SK-N-SH treated with all-trans-retinoic acid at 6 μM for 48 hours (cell line): Measurements from ENCODE around the gene SCFD1.

Experiments
- ARNTL ChIP-seq: fragments of 450-650 bp; formaldehyde crosslinking; IDR thresholded peaks from 2 replicates; pipeline ENCODE4 v1.5.0; 2020; ENCODE audit warnings: low read depth, mild to moderate bottlenecking, moderate library complexity, borderline replicate concordance
- BACH2 ChIP-seq: fragments of 250-450 bp; sonication (Bioruptor Pico); IDR thresholded peaks from 2 replicates; pipeline ENCODE4 v1.9.0; 2021; ENCODE audit warnings: mild to moderate bottlenecking, borderline replicate concordance
- ESRRG ChIP-seq: fragments of 250-450 bp; sonication (Bioruptor Pico); IDR thresholded peaks from 2 replicates; pipeline ENCODE4 v1.6.1; 2021; ENCODE audit warnings: mild to moderate bottlenecking
- GLIS3 ChIP-seq: fragments of 250-450 bp; sonication (Bioruptor Pico); IDR thresholded peaks from 2 replicates; pipeline ENCODE4 v1.5.0; 2020; ENCODE audit warnings: mild to moderate bottlenecking, moderate library complexity
- OSR1 ChIP-seq: fragments of 250-450 bp; sonication (Bioruptor Pico); IDR thresholded peaks from 2 replicates; pipeline ENCODE4 v1.8.0; 2022; ENCODE audit warnings: moderate library complexity, mild to moderate bottlenecking, inconsistent platforms
- TCF4 ChIP-seq: fragments of 250-450 bp; sonication (Bioruptor Pico); IDR thresholded peaks from 2 replicates; pipeline ENCODE4 v1.8.0; 2021; ENCODE audit warnings: mild to moderate bottlenecking, moderate library complexity, borderline replicate concordance
- TOX ChIP-seq: fragments of 250-450 bp; sonication (Bioruptor Pico); IDR thresholded peaks from 2 replicates; pipeline ENCODE4 v1.8.0; 2021; ENCODE audit warnings: mild to moderate bottlenecking, moderate library complexity, borderline replicate concordance
- ZC3H10 ChIP-seq: fragments of 250-450 bp; sonication (Bioruptor Pico); IDR thresholded peaks from 2 replicates; pipeline ENCODE4 v1.5.1; 2021; ENCODE audit warnings: mild to moderate bottlenecking, moderate library complexity
- ZNF565 ChIP-seq: fragments of 450-650 bp; formaldehyde crosslinking; conservative IDR thresholded peaks from 2 replicates; pipeline ENCODE4 v1.5.0; 2020; ENCODE audit warnings: low read depth, mild to moderate bottlenecking, moderate library complexity
- ZNF8 ChIP-seq: fragments of 450-650 bp; formaldehyde crosslinking; IDR thresholded peaks from 2 replicates; pipeline ENCODE4 v1.5.0; 2020; ENCODE audit warnings: mild to moderate bottlenecking, moderate library complexity
- TF ChIP-seq, protein P1 (sequence below): fragments of 250-450 bp; sonication (Bioruptor Pico); IDR thresholded peaks from 2 replicates; pipeline ENCODE4 v1.8.0; 2020; ENCODE audit warnings: mild to moderate bottlenecking, moderate library complexity, borderline replicate concordance
- TF ChIP-seq, protein P2 (sequence below): fragments of 250-450 bp; sonication (Bioruptor Pico); IDR thresholded peaks from 2 replicates; pipeline ENCODE4 v1.5.1; 2020; ENCODE audit warnings: low read depth, mild to moderate bottlenecking, moderate library complexity
- TF ChIP-seq, protein P3 (sequence below): fragments of 250-450 bp; sonication (Bioruptor Pico); IDR thresholded peaks from 2 replicates; pipeline ENCODE4 v1.5.0; 2020; ENCODE audit warnings: mild to moderate bottlenecking, moderate library complexity

DNA sequence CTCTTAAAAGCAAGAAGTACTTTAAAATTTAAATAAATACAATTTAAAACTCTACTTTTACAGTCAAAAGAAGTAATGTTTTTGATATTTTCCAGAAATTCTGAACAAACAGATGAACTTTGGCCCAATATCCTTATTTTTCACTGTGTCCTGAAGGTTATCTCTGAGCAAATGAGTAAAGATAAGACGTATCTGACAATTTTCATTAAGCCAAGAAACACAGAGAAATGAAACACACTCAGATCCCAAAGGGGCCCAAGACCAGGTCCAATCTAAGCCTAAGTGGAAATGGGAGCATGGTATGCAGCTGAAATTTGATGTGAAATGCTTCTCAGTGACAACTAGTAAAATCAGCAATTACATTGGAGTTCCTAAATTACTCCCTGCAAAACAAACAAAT, 146.7 kb downstream of the SCFD1 start:
- TF ChIP-seq BACH2 (no peak), TOX (CRISPR knock-in tag) (no peak), ARNTL (CRISPR knock-in tag) (no peak), ESRRG (CRISPR knock-in tag) (no peak), ZC3H10 (CRISPR knock-in tag) (no peak), ZNF8 (no peak), ZNF565 (CRISPR knock-in tag) (no peak), GLIS3 (CRISPR knock-in tag) (no peak), OSR1 (no peak), TCF4 (no peak)
- TF ChIP-seq, protein P1, sequence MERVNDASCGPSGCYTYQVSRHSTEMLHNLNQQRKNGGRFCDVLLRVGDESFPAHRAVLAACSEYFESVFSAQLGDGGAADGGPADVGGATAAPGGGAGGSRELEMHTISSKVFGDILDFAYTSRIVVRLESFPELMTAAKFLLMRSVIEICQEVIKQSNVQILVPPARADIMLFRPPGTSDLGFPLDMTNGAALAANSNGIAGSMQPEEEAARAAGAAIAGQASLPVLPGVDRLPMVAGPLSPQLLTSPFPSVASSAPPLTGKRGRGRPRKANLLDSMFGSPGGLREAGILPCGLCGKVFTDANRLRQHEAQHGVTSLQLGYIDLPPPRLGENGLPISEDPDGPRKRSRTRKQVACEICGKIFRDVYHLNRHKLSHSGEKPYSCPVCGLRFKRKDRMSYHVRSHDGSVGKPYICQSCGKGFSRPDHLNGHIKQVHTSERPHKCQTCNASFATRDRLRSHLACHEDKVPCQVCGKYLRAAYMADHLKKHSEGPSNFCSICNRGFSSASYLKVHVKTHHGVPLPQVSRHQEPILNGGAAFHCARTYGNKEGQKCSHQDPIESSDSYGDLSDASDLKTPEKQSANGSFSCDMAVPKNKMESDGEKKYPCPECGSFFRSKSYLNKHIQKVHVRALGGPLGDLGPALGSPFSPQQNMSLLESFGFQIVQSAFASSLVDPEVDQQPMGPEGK, result no peak
- TF ChIP-seq, protein P2, sequence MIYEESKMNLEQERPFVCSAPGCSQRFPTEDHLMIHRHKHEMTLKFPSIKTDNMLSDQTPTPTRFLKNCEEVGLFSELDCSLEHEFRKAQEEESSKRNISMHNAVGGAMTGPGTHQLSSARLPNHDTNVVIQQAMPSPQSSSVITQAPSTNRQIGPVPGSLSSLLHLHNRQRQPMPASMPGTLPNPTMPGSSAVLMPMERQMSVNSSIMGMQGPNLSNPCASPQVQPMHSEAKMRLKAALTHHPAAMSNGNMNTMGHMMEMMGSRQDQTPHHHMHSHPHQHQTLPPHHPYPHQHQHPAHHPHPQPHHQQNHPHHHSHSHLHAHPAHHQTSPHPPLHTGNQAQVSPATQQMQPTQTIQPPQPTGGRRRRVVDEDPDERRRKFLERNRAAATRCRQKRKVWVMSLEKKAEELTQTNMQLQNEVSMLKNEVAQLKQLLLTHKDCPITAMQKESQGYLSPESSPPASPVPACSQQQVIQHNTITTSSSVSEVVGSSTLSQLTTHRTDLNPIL (CRISPR knock-in tag), result no peak
- TF ChIP-seq, protein P3, sequence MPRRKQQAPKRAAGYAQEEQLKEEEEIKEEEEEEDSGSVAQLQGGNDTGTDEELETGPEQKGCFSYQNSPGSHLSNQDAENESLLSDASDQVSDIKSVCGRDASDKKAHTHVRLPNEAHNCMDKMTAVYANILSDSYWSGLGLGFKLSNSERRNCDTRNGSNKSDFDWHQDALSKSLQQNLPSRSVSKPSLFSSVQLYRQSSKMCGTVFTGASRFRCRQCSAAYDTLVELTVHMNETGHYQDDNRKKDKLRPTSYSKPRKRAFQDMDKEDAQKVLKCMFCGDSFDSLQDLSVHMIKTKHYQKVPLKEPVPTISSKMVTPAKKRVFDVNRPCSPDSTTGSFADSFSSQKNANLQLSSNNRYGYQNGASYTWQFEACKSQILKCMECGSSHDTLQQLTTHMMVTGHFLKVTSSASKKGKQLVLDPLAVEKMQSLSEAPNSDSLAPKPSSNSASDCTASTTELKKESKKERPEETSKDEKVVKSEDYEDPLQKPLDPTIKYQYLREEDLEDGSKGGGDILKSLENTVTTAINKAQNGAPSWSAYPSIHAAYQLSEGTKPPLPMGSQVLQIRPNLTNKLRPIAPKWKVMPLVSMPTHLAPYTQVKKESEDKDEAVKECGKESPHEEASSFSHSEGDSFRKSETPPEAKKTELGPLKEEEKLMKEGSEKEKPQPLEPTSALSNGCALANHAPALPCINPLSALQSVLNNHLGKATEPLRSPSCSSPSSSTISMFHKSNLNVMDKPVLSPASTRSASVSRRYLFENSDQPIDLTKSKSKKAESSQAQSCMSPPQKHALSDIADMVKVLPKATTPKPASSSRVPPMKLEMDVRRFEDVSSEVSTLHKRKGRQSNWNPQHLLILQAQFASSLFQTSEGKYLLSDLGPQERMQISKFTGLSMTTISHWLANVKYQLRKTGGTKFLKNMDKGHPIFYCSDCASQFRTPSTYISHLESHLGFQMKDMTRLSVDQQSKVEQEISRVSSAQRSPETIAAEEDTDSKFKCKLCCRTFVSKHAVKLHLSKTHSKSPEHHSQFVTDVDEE, result no peak
